Vagina (tissue), 2 donors: ENCODE data around the gene HCN1.

ENCODE experiments used
- POLR2A ChIP-seq, 2 donors: fragments of 450-650 bp; IDR thresholded peaks; one replicate each; pipeline ENCODE4 v1.6.1; 2017; ENCODE audit warnings: antibody characterized with exemption in 2 of 2, mild to moderate bottlenecking in 2 of 2, moderate library complexity in 2 of 2
- POLR2AphosphoS5 ChIP-seq, 2 donors: sonication (generic); formaldehyde crosslinking; IDR thresholded peaks; one replicate each; pipeline ENCODE4 v1.9.0; 2017; ENCODE audit warnings: antibody characterized with exemption in 2 of 2, mild to moderate bottlenecking in 2 of 2, low read depth in 1 of 2; ENCODE audit not compliant: insufficient read depth in 1 of 2
- TF ChIP-seq, protein P1 (sequence below), 3 experiments: fragments of 450-650 bp in 2 of 3; fragments of 200-600 bp in 1 of 3; sonication (generic) in 1 of 3; IDR thresholded peaks; one replicate each; pipeline ENCODE4 v1.5.1; 2017 to 2019; ENCODE audit warnings: antibody characterized with exemption in 3 of 3, mild to moderate bottlenecking in 2 of 3, moderate library complexity in 2 of 3

DNA sequence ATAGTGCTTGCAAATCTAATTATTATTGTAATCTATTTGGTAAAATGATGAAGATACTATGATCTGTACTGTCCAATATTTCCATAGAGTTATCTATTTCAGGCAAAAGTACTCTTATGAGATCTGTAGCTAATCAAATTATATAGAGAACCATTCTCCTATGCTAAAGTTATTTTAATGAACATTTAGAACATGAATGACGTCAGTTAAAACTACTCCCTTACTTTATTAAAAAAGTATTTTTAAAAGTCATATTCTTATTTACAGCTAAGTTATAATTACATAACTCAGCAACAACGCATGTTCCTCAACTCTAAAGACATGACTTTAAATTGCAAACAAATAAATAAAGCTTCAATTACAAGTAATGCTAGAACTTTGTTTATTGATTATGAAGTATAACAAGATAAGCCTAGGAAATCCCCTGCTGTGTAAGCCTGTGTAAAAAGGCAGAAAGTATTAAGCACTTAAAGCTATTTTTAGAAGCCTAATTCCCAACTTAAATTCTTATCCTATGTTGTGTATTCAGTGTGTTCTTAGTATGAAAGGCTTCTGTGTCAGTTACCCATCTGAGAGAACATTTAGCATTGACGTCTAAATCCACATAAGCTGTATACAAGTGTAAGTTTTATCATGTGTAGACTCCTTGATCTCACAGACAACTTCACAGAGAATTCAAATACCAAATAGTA, 285.7 kb downstream of the HCN1 start:
- TF ChIP-seq, protein P1, sequence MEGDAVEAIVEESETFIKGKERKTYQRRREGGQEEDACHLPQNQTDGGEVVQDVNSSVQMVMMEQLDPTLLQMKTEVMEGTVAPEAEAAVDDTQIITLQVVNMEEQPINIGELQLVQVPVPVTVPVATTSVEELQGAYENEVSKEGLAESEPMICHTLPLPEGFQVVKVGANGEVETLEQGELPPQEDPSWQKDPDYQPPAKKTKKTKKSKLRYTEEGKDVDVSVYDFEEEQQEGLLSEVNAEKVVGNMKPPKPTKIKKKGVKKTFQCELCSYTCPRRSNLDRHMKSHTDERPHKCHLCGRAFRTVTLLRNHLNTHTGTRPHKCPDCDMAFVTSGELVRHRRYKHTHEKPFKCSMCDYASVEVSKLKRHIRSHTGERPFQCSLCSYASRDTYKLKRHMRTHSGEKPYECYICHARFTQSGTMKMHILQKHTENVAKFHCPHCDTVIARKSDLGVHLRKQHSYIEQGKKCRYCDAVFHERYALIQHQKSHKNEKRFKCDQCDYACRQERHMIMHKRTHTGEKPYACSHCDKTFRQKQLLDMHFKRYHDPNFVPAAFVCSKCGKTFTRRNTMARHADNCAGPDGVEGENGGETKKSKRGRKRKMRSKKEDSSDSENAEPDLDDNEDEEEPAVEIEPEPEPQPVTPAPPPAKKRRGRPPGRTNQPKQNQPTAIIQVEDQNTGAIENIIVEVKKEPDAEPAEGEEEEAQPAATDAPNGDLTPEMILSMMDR (IDR thresholded peaks at IDR 0.05): no peak
- no peak for TF ChIP-seq POLR2AphosphoS5 (IDR thresholded peaks at IDR 0.05; ENCODE audit: insufficient read depth in 1 of 2, low read depth in 1 of 2)
- no peak for TF ChIP-seq POLR2A (IDR thresholded peaks at IDR 0.05)
